ENCODE results near the gene SATL1. TPM values are rescaled to one million over a fixed set of nuclear protein-coding genes. Genes with fewer than 3 reads are reported as not detected.
"Not testable (repeated sequence)": the region's sequence is repeated elsewhere in the genome, so short reads cannot be mapped to it uniquely, and the experiment has no call there.

Gene SATL1, protein sequence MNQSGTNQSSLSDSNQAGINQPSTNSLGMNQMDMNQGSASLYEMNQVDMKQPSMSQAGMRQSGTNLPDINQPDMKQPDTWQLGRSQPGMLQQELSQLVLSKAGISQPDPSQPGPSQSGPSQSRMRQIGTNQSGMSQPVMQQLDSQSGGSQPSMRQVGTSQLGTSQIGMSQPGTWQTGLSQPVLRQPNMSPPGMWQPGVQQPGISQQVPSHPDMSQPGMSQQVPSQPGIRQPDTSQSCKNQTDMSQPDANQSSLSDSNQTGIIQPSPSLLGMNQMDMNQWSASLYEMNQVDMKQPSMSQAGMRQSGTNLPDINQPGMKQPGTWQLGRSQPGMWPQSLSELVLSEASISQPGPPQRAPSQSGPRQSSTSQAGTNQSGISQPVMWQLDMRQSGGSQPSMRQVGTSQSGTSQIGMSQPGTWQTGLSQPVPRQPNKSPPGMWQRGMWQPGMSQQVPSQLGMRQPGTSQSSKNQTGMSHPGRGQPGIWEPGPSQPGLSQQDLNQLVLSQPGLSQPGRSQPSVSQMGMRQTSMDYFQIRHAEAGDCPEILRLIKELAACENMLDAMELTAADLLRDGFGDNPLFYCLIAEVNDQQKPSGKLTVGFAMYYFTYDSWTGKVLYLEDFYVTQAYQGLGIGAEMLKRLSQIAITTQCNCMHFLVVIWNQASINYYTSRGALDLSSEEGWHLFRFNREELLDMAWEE
- total RNA-seq (2022): 0.19 and 0.45 TPM in 2 replicates
- Bru-seq, nascent RNA: percentile 29 among the genes with signal in this experiment
- percentile 27 among the genes with signal in this experiment for BruChase-seq, experiment 1, labeled RNA remaining after a 2-hour chase
- BruChase-seq, experiment 2, labeled RNA remaining after a 6-hour chase: percentile 22 among the genes with signal in this experiment
- long read RNA-seq, partial matches to known transcripts: 0 of 5 reads
- long read RNA-seq, other reads (novel, unspliced or antisense): 4 of 5 reads

DNA sequence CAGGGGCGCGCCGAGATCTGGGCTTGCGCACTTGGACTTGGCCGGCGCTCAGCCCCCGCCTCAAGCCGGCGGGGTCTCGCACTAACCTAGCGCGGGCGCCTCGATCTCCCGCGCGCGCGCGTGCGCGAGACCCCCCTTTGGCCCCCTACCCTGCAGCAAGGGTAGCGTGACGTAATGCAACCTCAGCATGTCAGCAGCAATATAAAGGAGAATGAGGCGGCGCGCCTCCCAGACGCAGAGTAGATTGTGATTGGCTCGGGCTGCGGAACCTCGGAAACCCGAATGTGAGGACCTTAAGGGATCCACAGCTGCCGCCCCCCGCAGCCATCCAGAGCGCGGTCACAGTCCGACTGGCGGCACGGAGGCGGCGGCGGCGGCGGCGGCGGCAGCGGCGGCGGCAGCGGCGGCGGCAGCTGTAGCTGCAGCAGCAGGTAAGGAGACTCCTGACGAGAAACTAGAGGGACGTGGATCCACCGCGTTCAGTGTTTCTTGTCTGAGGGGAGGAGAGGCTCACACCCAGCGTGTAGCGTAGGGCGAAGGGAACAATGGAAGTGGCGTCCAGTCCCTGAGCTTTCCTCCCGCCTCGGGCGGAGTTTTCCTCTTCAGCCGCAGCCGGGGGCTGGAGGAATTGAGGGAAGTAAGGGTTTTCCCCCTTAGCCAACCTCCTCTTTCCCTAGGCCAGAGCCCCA is at the start of gene SATL1, which contains the start of gene ZNF711:
Gene SATL1 (minus strand): TSS at position 19 of the 689 bp plus-strand sequence. CDS start 134,811 bp downstream, outside the sequence.
Gene ZNF711 (plus strand): TSS at position 231 of the 689 bp plus-strand sequence. CDS start 3,582 bp downstream, outside the sequence.
- H3K9me3 Mint-ChIP-seq (ENCODE audit: unreplicated experiment): no peaks in the 10 kb centered on the region
- DNase-seq: peak; percentile 70 to 75
- peak within 1 kb of the TSS; percentile 92 for H3K4me3 Mint-ChIP-seq (ENCODE audit: unreplicated experiment)
- Histone ChIP-seq H3K36me3 (ENCODE audit: control insufficient read depth, insufficient read depth, low read length) (no peaks in the 10 kb centered on the region), H3K4me1 (no peaks in the 10 kb centered on the region), H3K4me3 (ENCODE audit: low read depth, low read length) (peak within 1 kb of the TSS; percentile 61), H3K27me3 (replicated peaks; ENCODE audit: control insufficient read depth, insufficient read depth, low read length) (no peaks in the 10 kb centered on the region), H3K9me3 (no peaks in the 10 kb centered on the region)
- peaks cover 17% of the 10 kb centered on the region for H3K4me1 Mint-ChIP-seq (ENCODE audit: low read depth, unreplicated experiment)
- H3K27me3 Mint-ChIP-seq (ENCODE audit: insufficient read depth, unreplicated experiment): no peaks in the 10 kb centered on the region
- BruUV-seq (replicated peaks): no TSS peak
- CTCF ChIA-PET: interaction anchor here (1.2 kb wide), 1 partner anchor 133 kb away, joined by 3 read pairs; no protein-coding TSS in a partner anchor
- H3K36me3 Mint-ChIP-seq (ENCODE audit: insufficient read depth, unreplicated experiment): peaks cover 8% of the 10 kb centered on the region
- POLR2A ChIA-PET: no interaction called here
- TF ChIP-seq, protein P1, sequence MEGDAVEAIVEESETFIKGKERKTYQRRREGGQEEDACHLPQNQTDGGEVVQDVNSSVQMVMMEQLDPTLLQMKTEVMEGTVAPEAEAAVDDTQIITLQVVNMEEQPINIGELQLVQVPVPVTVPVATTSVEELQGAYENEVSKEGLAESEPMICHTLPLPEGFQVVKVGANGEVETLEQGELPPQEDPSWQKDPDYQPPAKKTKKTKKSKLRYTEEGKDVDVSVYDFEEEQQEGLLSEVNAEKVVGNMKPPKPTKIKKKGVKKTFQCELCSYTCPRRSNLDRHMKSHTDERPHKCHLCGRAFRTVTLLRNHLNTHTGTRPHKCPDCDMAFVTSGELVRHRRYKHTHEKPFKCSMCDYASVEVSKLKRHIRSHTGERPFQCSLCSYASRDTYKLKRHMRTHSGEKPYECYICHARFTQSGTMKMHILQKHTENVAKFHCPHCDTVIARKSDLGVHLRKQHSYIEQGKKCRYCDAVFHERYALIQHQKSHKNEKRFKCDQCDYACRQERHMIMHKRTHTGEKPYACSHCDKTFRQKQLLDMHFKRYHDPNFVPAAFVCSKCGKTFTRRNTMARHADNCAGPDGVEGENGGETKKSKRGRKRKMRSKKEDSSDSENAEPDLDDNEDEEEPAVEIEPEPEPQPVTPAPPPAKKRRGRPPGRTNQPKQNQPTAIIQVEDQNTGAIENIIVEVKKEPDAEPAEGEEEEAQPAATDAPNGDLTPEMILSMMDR (IDR thresholded peaks at IDR 0.05; ENCODE audit: insufficient read depth in 1 of 2, low read depth in 1 of 2, low read length in 1 of 2, severe bottlenecking in 1 of 2, unreplicated experiment in 1 of 2): no peak
- peak within 1 kb of the TSS; percentile 80 for H3K27ac Mint-ChIP-seq (ENCODE audit: unreplicated experiment)
- intact Hi-C loops (cut with micrococcal nuclease; ENCODE audit: unreplicated experiment): no loop called here

DNA sequence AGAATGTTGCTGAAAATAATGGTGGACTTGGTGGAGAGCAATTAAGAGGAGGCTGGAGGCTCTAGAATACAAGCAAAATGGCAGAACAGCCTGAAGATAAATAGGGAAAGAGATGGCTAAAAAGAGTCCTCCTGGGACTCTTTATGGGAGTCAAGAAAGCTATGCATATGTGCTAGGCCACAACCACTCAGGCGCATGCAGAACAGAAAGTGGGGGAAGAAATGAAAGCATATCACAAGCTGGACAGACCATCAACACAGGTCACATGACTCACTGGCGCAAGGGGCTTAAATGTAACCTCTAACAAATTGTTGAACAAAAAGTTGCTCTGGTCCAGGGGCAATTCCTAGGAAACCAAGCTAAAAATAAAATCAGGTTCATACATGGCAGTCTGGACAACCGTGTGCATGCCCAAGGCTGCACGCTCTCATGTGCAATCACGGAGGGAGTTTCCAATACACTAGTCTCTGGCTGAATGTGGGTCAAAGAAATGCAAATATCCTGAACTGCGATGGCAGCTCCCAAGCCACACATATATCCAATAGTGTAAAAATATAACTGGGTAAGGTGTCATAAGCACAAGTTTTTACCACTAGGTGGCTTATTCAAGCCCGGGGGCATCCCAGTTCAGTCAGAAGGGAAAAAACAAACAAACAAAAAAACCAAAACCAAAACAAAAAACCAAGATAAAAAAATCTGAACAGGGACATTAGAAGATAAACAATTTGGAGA is 45.6 kb upstream of the SATL1 start:
- TF ChIP-seq, protein P1 (IDR thresholded peaks at IDR 0.05; ENCODE audit: insufficient read depth in 1 of 2, low read depth in 1 of 2, low read length in 1 of 2, severe bottlenecking in 1 of 2, unreplicated experiment in 1 of 2): no peak
- no peak overlapping the region for H3K4me3 ChIP-seq (ENCODE audit: low read depth, low read length)
- DNase-seq: no peak
- Mint-ChIP-seq H3K27ac (ENCODE audit: unreplicated experiment) (no peak overlapping the region), H3K36me3 (ENCODE audit: insufficient read depth, unreplicated experiment) (peaks cover 62% of the 10 kb centered on the region), H3K9me3 (ENCODE audit: unreplicated experiment) (no peaks in the 10 kb centered on the region), H3K4me3 (ENCODE audit: unreplicated experiment) (no peak overlapping the region), H3K4me1 (ENCODE audit: low read depth, unreplicated experiment) (no peaks in the 10 kb centered on the region), H3K27me3 (ENCODE audit: insufficient read depth, unreplicated experiment) (no peaks in the 10 kb centered on the region)
- no peaks in the 10 kb centered on the region for H3K27me3 ChIP-seq (replicated peaks; ENCODE audit: control insufficient read depth, insufficient read depth, low read length)
- CTCF ChIA-PET: no interaction called here
- H3K36me3 ChIP-seq (ENCODE audit: control insufficient read depth, insufficient read depth, low read length): no peaks in the 10 kb centered on the region
- POLR2A ChIA-PET: no interaction called here
- H3K4me1 ChIP-seq: no peaks in the 10 kb centered on the region
- intact Hi-C loops (cut with micrococcal nuclease; ENCODE audit: unreplicated experiment): no loop called here
- no peaks in the 10 kb centered on the region for H3K9me3 ChIP-seq
- no TSS peak for BruUV-seq (replicated peaks)

DNA sequence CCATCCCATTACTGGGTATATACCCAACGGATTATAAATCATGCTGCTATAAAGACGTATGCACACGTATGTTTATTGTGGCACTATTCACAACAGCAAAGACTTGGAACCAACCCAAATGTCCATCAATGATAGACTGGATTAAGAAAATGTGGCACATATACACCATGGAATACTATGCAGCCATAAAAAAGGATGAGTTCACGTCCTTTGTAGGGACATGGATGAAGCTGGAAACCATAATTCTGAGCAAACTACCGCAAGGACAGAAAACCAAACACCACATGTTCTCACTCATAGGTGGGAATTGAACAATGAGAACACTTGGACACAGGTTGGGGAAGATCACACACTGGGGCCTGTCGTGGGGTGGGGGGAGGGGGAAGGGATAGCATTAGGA is 41.7 kb upstream of the SATL1 start:
- H3K27ac Mint-ChIP-seq (ENCODE audit: unreplicated experiment); H3K9me3 ChIP-seq; H3K4me1 ChIP-seq; POLR2A ChIA-PET; BruUV-seq (replicated peaks); H3K4me3 ChIP-seq (ENCODE audit: low read depth, low read length); H3K27me3 ChIP-seq (replicated peaks; ENCODE audit: control insufficient read depth, insufficient read depth, low read length); DNase-seq; intact Hi-C loops (cut with micrococcal nuclease; ENCODE audit: unreplicated experiment); H3K4me3 Mint-ChIP-seq (ENCODE audit: unreplicated experiment); H3K9me3 Mint-ChIP-seq (ENCODE audit: unreplicated experiment); H3K36me3 ChIP-seq (ENCODE audit: control insufficient read depth, insufficient read depth, low read length); H3K4me1 Mint-ChIP-seq (ENCODE audit: low read depth, unreplicated experiment); CTCF ChIA-PET; H3K27me3 Mint-ChIP-seq (ENCODE audit: insufficient read depth, unreplicated experiment): not testable (repeated sequence)
- peaks cover 38% of the 10 kb centered on the region for H3K36me3 Mint-ChIP-seq (ENCODE audit: insufficient read depth, unreplicated experiment)
